Kidney tubule cell (primary cell): ENCODE measurements around the gene SHROOM3.

Source experiments
- DNase-seq: peaks from one replicate; pipeline ENCODE4 v3.0.0-alpha.2; 2018; ENCODE audit warnings: low spot score

Gene SHROOM3

GRCh38 chr4:76624931-76625715 is 190.1 kb downstream of the SHROOM3 start:
- DNase-seq: peak; percentile 23

GRCh38 chr4:76626686-76627465 is 191.8 kb downstream of the SHROOM3 start:
- DNase-seq: no peak

- peak; percentile 70 for DNase-seq
Measured at GRCh38 chr4:76628251-76628650, 193.2 kb downstream of the SHROOM3 start.

DNA sequence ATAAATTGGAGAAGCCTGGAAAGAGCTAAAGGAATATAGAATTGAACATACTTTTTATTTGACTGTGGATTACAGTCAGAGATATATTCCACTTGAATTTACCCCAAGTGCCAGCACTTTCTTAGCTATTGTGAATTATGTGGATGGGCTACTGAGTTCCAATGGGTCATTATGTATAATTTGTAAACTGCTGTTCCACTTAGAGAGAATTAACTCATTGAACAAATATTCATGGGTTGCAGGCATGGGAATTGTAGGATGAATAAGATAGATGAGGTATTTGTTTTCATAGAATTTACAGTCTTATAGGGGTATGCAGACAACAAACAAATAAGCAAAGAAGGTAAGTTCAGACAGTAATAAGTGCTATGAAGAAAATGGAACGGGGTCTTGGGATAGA is 195.7 kb downstream of the SHROOM3 start:
- DNase-seq: no peak

DNA sequence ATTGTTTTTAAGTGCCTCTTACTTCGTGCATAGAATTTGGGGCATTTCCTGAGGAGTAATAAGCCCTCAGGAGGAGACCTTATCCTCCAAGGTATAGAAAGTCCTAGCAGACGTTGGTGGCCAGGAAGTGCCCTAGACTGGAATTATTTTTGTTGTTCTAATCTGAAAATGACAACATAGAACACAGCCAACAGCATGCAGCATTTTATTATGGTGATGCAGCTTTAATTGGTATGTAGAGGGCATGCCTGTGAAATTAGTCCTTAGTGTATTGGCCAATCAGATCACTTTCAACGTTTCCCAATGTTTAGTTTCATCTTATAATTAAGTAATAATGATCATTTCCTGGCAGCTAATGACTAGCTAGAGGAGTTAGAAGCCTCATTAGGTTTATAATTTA is 199.2 kb downstream of the SHROOM3 start:
- peak; percentile 75 for DNase-seq

- DNase-seq: peak; percentile 83
Measured at GRCh38 chr4:76637712-76638361, 202.8 kb downstream of the SHROOM3 start.

DNA sequence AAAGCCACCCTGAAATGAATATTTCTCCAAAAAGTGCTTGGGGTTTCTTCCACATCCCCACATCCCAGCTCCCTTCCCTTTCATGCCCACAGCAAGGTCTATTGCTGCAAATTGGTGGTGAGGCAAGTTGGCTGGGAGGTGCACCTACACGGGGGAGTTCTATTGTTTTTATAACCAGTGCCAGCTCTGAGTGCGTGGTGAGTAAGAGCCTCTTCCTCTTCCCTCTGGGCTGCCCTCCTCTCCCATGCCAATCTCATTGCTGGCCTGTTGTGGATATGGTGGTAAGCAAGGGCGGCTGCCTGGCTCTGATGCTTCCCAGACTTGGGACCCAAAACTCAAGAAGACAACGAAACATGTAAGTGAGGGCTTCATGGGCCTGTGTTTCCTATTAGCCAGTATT is 204.3 kb downstream of the SHROOM3 start:
- DNase-seq: peak; percentile 88

DNA sequence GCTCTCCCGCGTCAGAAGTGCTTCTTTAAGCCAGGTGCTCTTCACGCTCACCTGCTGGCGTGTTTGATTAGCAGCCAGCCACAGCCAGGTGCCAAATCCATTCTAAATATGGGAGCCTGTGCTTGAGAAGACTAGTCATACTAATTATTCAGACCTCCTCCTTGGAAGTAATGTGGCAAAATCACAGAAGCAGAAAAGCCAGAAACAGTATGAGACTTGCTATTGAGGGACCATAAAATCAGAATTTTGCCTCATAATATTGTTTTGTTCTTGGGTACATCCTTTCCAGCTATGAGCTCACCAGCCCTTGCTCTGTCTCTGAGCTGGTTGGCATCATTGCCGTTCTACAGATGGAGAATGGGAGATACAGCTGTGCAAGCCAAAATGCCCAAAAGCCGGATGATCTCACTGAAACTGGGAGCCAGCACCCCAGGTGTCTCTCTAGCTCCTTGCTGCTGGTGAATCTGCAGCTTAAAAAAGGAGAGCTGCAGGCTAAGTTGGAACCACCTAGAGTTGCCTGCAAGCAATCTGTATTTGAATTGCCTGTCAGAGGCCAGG is 205.4 kb downstream of the SHROOM3 start:
- DNase-seq: peak; percentile 54

GRCh38 chr4:76641351-76641750 is 206.3 kb downstream of the SHROOM3 start:
- DNase-seq: no peak

- no peak for DNase-seq
Measured at GRCh38 chr4:76641758-76642157, 206.7 kb downstream of the SHROOM3 start.

- DNase-seq: no peak
Measured at GRCh38 chr4:76644831-76645485, 209.9 kb downstream of the SHROOM3 start.

DNA sequence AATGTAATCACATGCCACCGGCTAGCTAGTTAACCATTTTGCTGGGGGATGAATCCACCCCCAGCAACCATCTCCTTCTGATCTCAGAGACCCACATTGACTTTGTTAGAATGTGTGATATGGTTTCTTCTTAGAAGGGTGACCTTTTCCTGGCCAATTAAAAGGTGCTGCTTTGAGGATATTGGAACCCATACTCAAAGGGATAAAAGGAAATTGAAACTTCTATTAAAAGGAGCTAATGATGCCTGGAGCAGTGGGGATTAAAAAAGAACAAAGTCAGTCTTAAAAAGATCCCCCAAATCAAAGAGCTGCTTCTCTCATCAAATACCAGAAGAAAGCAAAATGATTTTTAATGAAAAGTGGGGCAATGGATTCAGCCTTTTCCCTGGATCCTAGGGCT is 214.1 kb downstream of the SHROOM3 start:
- DNase-seq: no peak

DNA sequence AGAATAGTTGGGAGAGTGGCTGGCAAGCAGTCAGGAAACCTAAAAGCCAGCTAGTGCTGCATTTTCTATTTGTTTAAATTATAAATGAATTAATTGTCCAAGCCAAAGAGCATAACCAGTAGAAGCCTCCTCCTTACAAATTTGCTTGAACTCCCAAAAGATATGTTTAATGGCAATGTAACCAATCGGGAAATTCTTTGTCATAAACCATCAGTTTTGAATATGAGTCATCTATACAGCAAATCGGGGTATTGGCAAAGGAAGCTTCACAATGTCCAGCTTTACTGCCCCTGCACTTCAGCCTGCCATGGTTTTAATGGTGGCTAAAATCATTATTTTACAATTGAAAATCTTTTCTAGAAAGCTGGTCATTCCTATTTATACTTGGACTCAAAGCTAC is 216.6 kb downstream of the SHROOM3 start:
- DNase-seq: no peak

GRCh38 chr4:76652389-76652788 is 217.4 kb downstream of the SHROOM3 start:
- DNase-seq: no peak

GRCh38 chr4:76654084-76654483 is 219.1 kb downstream of the SHROOM3 start:
- DNase-seq: no peak

DNA sequence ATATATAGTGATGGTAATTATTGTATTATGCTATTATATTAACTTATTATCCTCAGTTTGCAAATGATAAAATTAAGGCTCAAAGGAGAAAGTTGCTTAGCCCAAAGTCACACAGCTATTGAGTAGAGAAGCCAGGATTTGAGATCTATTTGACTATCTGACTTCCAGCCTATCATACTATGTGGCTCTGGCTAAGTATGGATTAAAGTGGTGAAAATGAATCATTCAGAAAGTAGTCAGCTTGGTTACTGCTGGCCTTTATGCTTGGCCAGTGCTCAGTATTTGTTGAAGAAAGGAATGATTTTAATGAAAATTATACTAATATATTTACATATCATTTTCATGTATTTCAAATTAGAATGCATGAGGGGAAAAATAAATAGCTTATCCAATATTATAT is 219.8 kb downstream of the SHROOM3 start:
- DNase-seq: peak; percentile 19

DNA sequence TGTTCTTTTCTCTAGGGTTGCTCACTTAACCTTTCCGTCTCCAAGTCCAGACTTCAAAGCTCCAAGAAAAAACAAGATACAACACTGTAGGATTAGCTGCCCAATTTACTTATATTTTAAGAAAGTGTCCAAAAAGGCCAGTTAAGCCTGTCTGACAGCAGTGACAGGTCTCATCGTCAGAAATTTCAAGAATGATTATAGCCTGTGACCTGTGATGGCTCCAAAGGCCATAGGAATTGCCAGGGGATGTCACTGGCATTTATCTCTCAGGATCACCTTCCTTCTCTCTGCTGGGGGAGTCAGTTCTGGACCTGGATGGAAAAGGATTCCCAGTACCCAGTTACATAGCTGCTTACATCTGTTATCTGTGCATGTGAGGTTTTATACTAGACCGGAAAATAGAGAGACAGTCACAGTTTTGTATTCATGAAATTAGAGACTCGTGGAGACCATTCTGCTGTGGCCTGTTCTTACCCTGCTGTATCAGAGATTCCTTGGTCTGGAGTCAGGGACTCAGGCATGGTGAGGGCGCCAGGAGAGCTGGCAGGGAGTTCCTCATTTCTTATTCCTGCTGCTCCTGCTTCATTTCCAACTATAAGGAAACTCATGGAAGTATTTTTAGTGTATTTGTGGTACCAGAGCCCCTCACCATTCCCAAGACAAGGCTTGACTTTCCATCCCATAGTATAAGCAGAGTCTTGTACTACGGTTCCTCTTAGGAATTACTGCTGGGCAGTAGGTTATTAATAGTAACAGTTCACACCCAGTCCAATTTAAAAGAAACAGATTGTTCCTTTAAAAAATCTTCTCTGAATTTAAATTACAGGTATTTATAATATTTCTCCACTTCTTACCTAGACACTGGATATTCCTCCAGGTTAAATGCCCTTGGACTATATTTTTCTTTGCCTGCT is 220.8 kb downstream of the SHROOM3 start:
- no peak for DNase-seq

DNA sequence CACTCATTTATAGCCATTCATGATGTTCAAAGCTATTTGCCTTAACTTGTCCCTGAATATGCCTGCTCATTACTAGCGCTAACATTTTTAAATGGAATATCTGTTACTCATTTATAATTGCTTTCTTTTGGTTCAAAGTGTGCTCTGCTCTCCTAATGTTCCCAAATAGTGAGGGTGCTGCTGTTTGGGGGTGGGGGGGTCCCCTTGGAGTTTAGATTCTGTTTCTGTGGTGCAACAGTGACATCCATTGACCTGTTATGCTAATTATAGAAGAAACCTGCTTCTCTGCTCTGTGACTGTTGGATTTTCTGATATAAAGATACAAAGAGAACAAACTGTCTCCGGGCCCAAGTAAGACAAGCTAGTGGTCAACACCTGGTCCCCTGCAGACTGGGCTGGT is 222.4 kb downstream of the SHROOM3 start:
- no peak for DNase-seq

- DNase-seq: peak; percentile 87
Measured at GRCh38 chr4:76658231-76659102, 223.4 kb downstream of the SHROOM3 start.

GRCh38 chr4:76659103-76659490 is 224.1 kb downstream of the SHROOM3 start:
- peak; percentile 80 for DNase-seq
